Nephron (organoid): Measurements from ENCODE around the gene CCDC80.

ENCODE experiments used
- H3K27ac Mint-ChIP-seq, 3 experiments: 2 replicates each; pipeline ENCODE4 v1.8.0; 2020; ENCODE audit warnings: mixed read lengths in 3 of 3, mild to moderate bottlenecking in 2 of 3, moderate library complexity in 1 of 3
- H3K27me3 Mint-ChIP-seq: 2 replicates; pipeline ENCODE4 v1.8.0; 2021; ENCODE audit warnings: low read depth, mild to moderate bottlenecking, moderate library complexity, mixed read lengths
- H3K36me3 Mint-ChIP-seq: 2 replicates; pipeline ENCODE4 v1.8.0; 2020; ENCODE audit warnings: low read depth, mixed read lengths
- H3K4me1 Mint-ChIP-seq: 2 replicates; pipeline ENCODE4 v1.8.0; 2020; ENCODE audit warnings: mixed read lengths
- H3K4me3 Mint-ChIP-seq, 3 experiments: 2 replicates each; pipeline ENCODE4 v1.8.0; 2020; ENCODE audit warnings: mild to moderate bottlenecking in 3 of 3, mixed read lengths in 3 of 3, moderate library complexity in 2 of 3
- H3K9me3 Mint-ChIP-seq: 2 replicates; pipeline ENCODE4 v1.8.0; 2020; ENCODE audit warnings: mixed read lengths
- TF ChIP-seq, protein P1 (sequence below), 3 experiments: fragments of 200-600 bp; sonication (generic); IDR thresholded peaks; one replicate each; pipeline ENCODE4 v1.5.0; 2021; ENCODE audit warnings: antibody characterized with exemption in 3 of 3; ENCODE audit not compliant: unreplicated experiment in 3 of 3

CCDC80 gene

DNA sequence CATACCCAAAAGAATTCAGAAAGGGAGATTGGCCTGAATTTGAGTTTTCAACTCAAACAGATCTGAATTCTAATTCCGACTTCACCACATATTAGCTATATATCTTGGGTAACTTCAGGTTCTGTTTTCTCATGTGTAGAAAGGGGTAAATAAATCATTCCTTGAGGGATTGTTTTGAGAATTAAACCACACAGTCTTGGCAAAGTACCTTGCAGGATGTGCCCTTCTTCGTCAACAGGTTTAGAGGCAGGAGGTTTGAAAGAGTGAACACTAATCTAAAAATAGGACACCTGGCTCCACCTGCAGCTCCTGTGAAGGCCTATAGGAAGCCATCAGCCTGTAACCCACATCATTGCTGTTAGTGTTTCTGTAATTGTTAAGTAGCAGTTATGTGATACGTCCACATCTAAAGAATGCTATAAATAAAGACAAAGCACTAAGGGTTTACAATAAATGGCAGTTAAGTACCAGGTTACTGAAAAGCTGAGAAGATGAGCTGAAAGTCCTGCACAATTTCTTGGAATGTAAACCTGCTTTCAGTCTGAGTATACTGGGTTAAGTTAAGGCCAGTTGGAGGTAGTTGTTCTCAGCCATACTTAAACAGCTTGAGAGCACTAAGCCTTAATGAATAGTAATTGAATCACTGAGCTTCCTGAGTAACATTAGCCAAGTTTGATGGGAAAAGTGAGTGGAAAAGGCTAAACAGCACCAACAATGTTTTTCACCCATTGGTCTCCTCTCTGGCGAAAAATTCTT, 6.0 kb downstream of the CCDC80 start:
- peak overlapping the region in 2 of 3 experiments; percentile 81 to 86 for H3K4me3 Mint-ChIP-seq
- H3K27ac Mint-ChIP-seq: peak overlapping the region; percentile 63 to 78 (median 73)
- H3K9me3 Mint-ChIP-seq: no peaks in the 10 kb centered on the region
- H3K4me1 Mint-ChIP-seq: peaks cover 50% of the 10 kb centered on the region
- no peaks in the 10 kb centered on the region for H3K27me3 Mint-ChIP-seq
- TF ChIP-seq, protein P1, sequence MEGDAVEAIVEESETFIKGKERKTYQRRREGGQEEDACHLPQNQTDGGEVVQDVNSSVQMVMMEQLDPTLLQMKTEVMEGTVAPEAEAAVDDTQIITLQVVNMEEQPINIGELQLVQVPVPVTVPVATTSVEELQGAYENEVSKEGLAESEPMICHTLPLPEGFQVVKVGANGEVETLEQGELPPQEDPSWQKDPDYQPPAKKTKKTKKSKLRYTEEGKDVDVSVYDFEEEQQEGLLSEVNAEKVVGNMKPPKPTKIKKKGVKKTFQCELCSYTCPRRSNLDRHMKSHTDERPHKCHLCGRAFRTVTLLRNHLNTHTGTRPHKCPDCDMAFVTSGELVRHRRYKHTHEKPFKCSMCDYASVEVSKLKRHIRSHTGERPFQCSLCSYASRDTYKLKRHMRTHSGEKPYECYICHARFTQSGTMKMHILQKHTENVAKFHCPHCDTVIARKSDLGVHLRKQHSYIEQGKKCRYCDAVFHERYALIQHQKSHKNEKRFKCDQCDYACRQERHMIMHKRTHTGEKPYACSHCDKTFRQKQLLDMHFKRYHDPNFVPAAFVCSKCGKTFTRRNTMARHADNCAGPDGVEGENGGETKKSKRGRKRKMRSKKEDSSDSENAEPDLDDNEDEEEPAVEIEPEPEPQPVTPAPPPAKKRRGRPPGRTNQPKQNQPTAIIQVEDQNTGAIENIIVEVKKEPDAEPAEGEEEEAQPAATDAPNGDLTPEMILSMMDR (IDR thresholded peaks at IDR 0.05; ENCODE audit: unreplicated experiment in 3 of 3): no peak
- H3K36me3 Mint-ChIP-seq: peaks cover 35% of the 10 kb centered on the region

DNA sequence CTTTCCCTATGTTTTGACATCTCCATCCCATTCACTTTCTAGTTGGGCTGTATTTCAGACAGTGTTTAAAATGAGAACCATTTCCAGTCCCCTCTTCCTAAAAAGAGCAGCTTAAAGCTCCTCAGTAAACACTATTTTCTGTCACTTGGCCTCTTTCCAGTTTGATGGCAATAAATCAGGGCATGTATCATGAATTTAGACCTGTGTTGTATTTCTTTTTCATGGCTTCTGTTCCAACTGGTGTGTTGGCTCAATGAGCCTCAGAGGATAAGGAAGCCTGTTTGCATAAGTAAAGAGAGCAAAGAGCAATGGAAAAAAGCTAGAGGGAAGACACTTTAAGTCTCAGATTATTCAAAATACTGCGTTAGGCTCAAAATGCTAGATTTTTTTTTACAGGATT, 7.2 kb downstream of the CCDC80 start:
- no peaks in the 10 kb centered on the region for H3K9me3 Mint-ChIP-seq
- peak overlapping the region; percentile 25 to 58 (median 48) for H3K4me3 Mint-ChIP-seq
- H3K27ac Mint-ChIP-seq: peak overlapping the region; percentile 63 to 73 (median 67)
- peaks cover 60% of the 10 kb centered on the region for H3K4me1 Mint-ChIP-seq
- peaks cover 4% of the 10 kb centered on the region for H3K27me3 Mint-ChIP-seq
- peaks cover 45% of the 10 kb centered on the region for H3K36me3 Mint-ChIP-seq
- TF ChIP-seq, protein P1 (IDR thresholded peaks at IDR 0.05; ENCODE audit: unreplicated experiment in 3 of 3): no peak

DNA sequence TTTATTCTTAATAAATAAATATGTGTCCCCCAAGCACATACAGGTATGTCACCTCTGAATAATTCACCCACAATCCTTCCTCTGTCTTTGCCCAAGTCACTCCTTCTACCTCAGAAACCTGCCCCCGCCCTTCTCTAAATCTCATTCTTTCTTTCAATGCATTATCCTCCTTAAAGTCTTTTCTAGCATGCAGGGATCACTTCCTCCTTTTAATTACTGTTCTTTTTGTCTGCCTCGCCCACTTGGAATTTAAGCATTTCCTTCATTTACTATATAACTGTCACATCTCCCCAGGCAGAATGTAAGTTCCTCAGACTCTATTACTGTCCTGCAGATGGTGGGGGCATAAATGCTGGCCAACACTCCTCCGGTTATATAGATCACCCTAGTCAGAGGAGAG, 7.8 kb downstream of the CCDC80 start:
- Mint-ChIP-seq H3K27me3 (peaks cover 4% of the 10 kb centered on the region), H3K9me3 (no peaks in the 10 kb centered on the region), H3K4me3 (peak overlapping the region; percentile 46 to 58 (median 48)), H3K27ac (peak overlapping the region; percentile 63 to 73 (median 67)), H3K36me3 (peaks cover 49% of the 10 kb centered on the region), H3K4me1 (peaks cover 64% of the 10 kb centered on the region)
- TF ChIP-seq, protein P1 (IDR thresholded peaks at IDR 0.05; ENCODE audit: unreplicated experiment in 3 of 3): no peak

DNA sequence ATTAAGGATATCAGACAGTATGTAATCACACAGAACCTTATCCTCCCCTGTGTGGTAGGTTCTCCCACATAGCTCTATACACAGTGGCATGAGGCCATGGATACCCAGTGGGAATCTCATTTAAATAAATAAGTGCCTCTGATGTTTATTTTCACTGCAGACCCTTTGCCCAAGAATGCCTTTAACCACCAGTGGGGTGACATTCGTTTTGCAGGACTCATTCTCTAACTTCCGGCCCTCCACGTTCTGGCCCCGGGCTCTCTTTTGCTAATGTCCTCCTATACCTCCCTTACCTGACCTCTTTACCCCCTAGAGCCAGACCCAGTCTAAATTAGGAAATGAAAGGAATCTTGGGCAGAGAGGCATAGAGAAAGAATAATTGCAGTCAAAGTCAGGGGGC, 8.3 kb downstream of the CCDC80 start:
- peaks cover 4% of the 10 kb centered on the region for H3K27me3 Mint-ChIP-seq
- peak overlapping the region; percentile 14 to 54 (median 18) for H3K4me3 Mint-ChIP-seq
- H3K9me3 Mint-ChIP-seq: no peaks in the 10 kb centered on the region
- peaks cover 50% of the 10 kb centered on the region for H3K36me3 Mint-ChIP-seq
- H3K4me1 Mint-ChIP-seq: peaks cover 67% of the 10 kb centered on the region
- TF ChIP-seq, protein P1 (IDR thresholded peaks at IDR 0.05; ENCODE audit: unreplicated experiment in 3 of 3): no peak
- H3K27ac Mint-ChIP-seq: peak overlapping the region; percentile 19 to 73 (median 63)

DNA sequence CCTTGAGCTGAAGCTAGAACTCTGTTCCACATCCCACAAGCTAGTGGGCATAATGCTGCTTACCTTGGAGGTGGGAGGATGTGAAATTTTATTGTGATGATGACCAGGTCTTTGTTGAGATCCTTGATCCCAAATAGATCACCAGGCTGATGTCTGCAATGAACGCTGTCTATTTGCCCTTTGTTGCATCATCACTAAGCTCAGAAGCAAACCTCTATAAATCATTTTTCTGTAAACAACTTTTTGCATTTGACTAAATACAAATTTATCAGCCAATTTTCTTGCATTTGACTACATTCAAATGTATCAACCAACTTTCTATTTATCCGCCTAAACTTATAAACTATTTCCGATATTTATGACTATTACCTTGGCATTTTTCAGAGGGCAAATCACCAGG, 9.7 kb downstream of the CCDC80 start:
- Mint-ChIP-seq H3K36me3 (peaks cover 49% of the 10 kb centered on the region), H3K9me3 (no peaks in the 10 kb centered on the region), H3K4me1 (peaks cover 70% of the 10 kb centered on the region)

More for the DNA sequence above, 9.7 kb downstream of the CCDC80 start:
- H3K27me3 Mint-ChIP-seq: peaks cover 4% of the 10 kb centered on the region
- TF ChIP-seq, protein P1 (IDR thresholded peaks at IDR 0.05; ENCODE audit: unreplicated experiment in 3 of 3): no peak
- no peak overlapping the region for H3K27ac Mint-ChIP-seq
- H3K4me3 Mint-ChIP-seq: no peak overlapping the region
